OCI-LY1 (cell line): Measurements from ENCODE around the gene BMP2K.
"Not testable (repeated sequence)": the region's sequence is repeated elsewhere in the genome, so short reads cannot be mapped to it uniquely, and the experiment has no call there.

ENCODE experiments used
- H2AFZ ChIP-seq: fragments of 200-600 bp; sonication (generic), shearing (Covaris generic); 2 replicates; pipeline ENCODE4 v1.6.0; 2014; ENCODE audit warnings: antibody characterized with exemption, mild to moderate bottlenecking, low read length
- H3F3A ChIP-seq: fragments of 200-600 bp; sonication (generic), shearing (Covaris generic); 2 replicates; pipeline ENCODE4 v1.6.0; 2014; ENCODE audit warnings: mild to moderate bottlenecking, antibody characterized with exemption, low read length, moderate library complexity; ENCODE audit not compliant: insufficient read depth
- H3K27ac ChIP-seq: fragments of 200-600 bp; sonication (generic); 2 replicates; pipeline ENCODE4 v1.5.1; 2014; ENCODE audit warnings: low read length, mixed run types, mild to moderate bottlenecking, low read depth; ENCODE audit not compliant: poor library complexity, severe bottlenecking
- H3K27me3 ChIP-seq: fragments of 200-600 bp; sonication (generic); 2 replicates; pipeline ENCODE4 v1.6.0; 2014; ENCODE audit warnings: antibody characterized with exemption, mild to moderate bottlenecking, low read length, moderate library complexity; ENCODE audit not compliant: insufficient read depth
- H3K36me3 ChIP-seq: fragments of 200-600 bp; sonication (generic); 2 replicates; pipeline ENCODE4 v1.6.1; 2014; ENCODE audit warnings: mild to moderate bottlenecking, antibody characterized with exemption, low read length, moderate library complexity, mixed read lengths; ENCODE audit not compliant: insufficient read depth
- H3K4me1 ChIP-seq: fragments of 200-600 bp; sonication (generic); 2 replicates; pipeline ENCODE4 v1.5.1; 2014; ENCODE audit warnings: mild to moderate bottlenecking, low read length, moderate library complexity; ENCODE audit not compliant: insufficient read depth, severe bottlenecking
- H3K4me2 ChIP-seq: fragments of 200-600 bp; sonication (generic), shearing (Covaris generic); 2 replicates; pipeline ENCODE4 v1.6.1; 2014; ENCODE audit warnings: low read length
- H3K4me3 ChIP-seq: fragments of 200-600 bp; sonication (generic); 2 replicates; pipeline ENCODE4 v1.5.1; 2014; ENCODE audit warnings: low read length, low read depth, mild to moderate bottlenecking, mixed read lengths; ENCODE audit not compliant: poor library complexity, severe bottlenecking
- H3K79me2 ChIP-seq: fragments of 200-600 bp; shearing (Covaris generic); 2 replicates; pipeline ENCODE4 v1.6.1; 2016; ENCODE audit warnings: mixed run types, low read length, mixed read lengths; ENCODE audit not compliant: insufficient read depth
- H3K9ac ChIP-seq: fragments of 200-600 bp; sonication (generic), shearing (Covaris generic); 2 replicates; pipeline ENCODE4 v1.6.1; 2014; ENCODE audit warnings: mild to moderate bottlenecking, low read length, mixed read lengths
- H3K9me2 ChIP-seq: fragments of 200-600 bp; sonication (generic), shearing (Covaris generic); 2 replicates; pipeline ENCODE4 v1.6.1; 2014; ENCODE audit warnings: low read depth, mild to moderate bottlenecking, low read length, mixed read lengths
- H3K9me3 ChIP-seq: fragments of 200-600 bp; shearing (Covaris generic); 2 replicates; pipeline ENCODE4 v1.6.1; 2014; ENCODE audit warnings: low read length, mixed read lengths
- H4K20me1 ChIP-seq: fragments of 200-600 bp; sonication (generic), shearing (Covaris generic); 2 replicates; pipeline ENCODE4 v1.6.0; 2016; ENCODE audit warnings: mild to moderate bottlenecking, low read length; ENCODE audit not compliant: insufficient read depth
- EZH2 ChIP-seq: fragments of 200-600 bp; sonication (generic), shearing (Covaris generic); IDR thresholded peaks from 2 replicates; pipeline ENCODE4 v1.8.0; 2017; ENCODE audit warnings: borderline replicate concordance, mixed run types, mild to moderate bottlenecking, antibody characterized with exemption, low read length, moderate library complexity, mixed read lengths
- TF ChIP-seq, protein P1 (sequence below): fragments of 200-600 bp; sonication (generic), shearing (Covaris generic); IDR thresholded peaks from 2 replicates; pipeline ENCODE4 v1.5.1; 2017; ENCODE audit warnings: mild to moderate bottlenecking, antibody characterized with exemption, low read length, moderate library complexity, mixed read lengths

BMP2K gene

DNA sequence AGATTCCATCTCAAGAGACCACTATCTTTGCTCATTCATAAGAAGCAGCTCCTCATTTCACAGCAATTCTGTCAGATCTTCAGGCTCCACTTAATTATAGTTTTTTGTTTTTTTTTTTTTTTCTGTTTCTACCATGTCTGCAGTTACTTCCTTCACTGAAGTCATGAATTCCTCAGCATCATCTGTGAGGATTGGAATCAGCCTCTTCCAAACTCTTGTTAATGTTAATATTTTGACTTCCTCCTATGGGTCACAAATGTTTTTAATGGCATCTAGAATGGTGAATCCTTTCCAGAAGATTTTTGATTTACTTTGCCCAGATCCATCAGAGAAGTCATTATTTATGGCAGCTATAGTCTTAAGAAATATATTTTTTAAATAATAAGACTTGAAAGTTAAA lies 53.1 kb downstream of the BMP2K start:
- no peak overlapping the region for H3K4me2 ChIP-seq
- no peak overlapping the region for H3K4me3 ChIP-seq
- H3K9me2 ChIP-seq, result no peaks in the 10 kb centered on the region
- no peak overlapping the region for H3K27ac ChIP-seq
- H3F3A ChIP-seq, result no peaks in the 10 kb centered on the region
- H3K9ac ChIP-seq, result no peak overlapping the region
- H3K36me3 ChIP-seq, result peaks cover 77% of the 10 kb centered on the region
- H3K9me3 ChIP-seq, result no peaks in the 10 kb centered on the region
- H3K79me2 ChIP-seq, result no peaks in the 10 kb centered on the region; the same call in 1 of the 2 replicates
- no peaks in the 10 kb centered on the region for H4K20me1 ChIP-seq
- no peaks in the 10 kb centered on the region for H3K4me1 ChIP-seq
- no peaks in the 10 kb centered on the region for H3K27me3 ChIP-seq
- no peak for TF ChIP-seq EZH2
- TF ChIP-seq, protein P1, sequence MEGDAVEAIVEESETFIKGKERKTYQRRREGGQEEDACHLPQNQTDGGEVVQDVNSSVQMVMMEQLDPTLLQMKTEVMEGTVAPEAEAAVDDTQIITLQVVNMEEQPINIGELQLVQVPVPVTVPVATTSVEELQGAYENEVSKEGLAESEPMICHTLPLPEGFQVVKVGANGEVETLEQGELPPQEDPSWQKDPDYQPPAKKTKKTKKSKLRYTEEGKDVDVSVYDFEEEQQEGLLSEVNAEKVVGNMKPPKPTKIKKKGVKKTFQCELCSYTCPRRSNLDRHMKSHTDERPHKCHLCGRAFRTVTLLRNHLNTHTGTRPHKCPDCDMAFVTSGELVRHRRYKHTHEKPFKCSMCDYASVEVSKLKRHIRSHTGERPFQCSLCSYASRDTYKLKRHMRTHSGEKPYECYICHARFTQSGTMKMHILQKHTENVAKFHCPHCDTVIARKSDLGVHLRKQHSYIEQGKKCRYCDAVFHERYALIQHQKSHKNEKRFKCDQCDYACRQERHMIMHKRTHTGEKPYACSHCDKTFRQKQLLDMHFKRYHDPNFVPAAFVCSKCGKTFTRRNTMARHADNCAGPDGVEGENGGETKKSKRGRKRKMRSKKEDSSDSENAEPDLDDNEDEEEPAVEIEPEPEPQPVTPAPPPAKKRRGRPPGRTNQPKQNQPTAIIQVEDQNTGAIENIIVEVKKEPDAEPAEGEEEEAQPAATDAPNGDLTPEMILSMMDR, result no peak
- H2AFZ ChIP-seq, result no peak overlapping the region

DNA sequence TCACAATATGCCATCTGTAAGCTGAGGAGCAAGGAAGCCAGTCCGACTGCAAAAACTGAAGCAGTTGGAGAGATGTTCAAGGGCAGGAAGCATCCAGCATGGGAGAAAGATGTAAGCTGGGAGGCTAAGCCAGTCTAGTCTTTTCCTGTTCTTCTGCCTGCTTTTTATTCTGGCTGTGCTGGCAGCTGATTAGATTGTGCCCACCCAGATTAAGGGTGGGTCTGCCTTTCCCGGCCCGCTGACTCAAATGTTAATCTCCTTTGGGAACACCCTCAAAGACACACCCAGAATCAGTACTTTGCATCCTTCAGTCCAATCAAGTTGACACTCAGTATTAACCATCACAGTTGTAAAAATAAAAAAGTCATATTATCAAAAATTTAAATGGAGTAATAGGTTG lies 63.5 kb downstream of the BMP2K start:
- not testable (repeated sequence) for H4K20me1 ChIP-seq

DNA sequence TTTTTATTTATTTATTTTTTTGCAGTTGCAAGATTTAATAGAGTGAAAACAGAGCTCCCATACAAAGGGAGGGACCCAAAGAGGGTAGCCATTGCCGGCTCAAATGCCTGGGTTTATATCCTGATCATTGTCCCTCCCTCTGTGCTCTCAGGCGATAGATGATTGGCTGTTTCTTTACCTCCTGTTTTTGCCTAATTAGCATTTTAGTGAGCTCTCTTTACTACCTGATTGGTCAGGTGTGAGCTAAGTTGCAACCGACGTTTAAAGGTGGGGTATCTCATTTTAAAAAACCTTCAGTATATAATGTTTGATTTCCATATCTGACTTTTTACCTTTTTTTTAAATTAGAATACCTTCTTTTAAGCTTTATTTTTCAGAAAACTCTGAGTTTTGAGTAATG lies 64.1 kb downstream of the BMP2K start:
- not testable (repeated sequence) for H3K27me3 ChIP-seq, H3K9me3 ChIP-seq, H3K79me2 ChIP-seq

More for the DNA sequence above, 63.5 kb downstream of the BMP2K start:
- H3K4me3 ChIP-seq, H3K9me3 ChIP-seq, H3K9me2 ChIP-seq, H3K4me2 ChIP-seq, H3K9ac ChIP-seq, H2AFZ ChIP-seq, H3K79me2 ChIP-seq, H3K4me1 ChIP-seq, H3F3A ChIP-seq, H3K27me3 ChIP-seq, H3K27ac ChIP-seq: not testable (repeated sequence)
- peaks cover 55% of the 10 kb centered on the region for H3K36me3 ChIP-seq

DNA sequence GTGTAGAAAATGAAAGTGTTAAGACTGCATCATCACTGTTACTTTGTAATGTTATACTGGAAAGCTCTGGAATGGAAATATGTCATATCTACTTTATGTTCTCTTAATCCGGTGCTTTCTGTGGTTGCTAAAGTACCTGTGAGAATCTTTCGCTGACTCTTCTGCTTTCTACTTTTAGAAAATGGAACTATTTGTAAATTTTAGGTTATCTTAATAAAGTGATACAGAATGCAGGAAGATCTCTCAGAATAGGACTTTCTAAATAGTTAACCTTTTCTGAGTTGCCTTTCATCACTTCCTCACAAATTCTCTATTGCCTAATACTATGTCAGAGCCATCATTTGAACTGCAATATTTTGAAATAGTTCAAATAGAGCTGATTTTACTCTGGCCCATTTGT lies 69.3 kb downstream of the BMP2K start:
- Histone ChIP-seq H4K20me1 (no peaks in the 10 kb centered on the region), H2AFZ (no peak overlapping the region), H3F3A (no peaks in the 10 kb centered on the region), H3K36me3 (peaks cover 18% of the 10 kb centered on the region), H3K27ac (no peak overlapping the region), H3K9ac (no peak overlapping the region), H3K9me2 (no peaks in the 10 kb centered on the region), H3K27me3 (no peaks in the 10 kb centered on the region), H3K4me3 (no peak overlapping the region), H3K79me2 (no peaks in the 10 kb centered on the region), H3K4me2 (no peak overlapping the region), H3K9me3 (no peaks in the 10 kb centered on the region), H3K4me1 (no peaks in the 10 kb centered on the region)
- TF ChIP-seq, protein P1, result no peak
- TF ChIP-seq EZH2, result no peak

More for the DNA sequence above, 64.1 kb downstream of the BMP2K start:
- not testable (repeated sequence) for H3K27ac ChIP-seq, H3K9me2 ChIP-seq, H3K9ac ChIP-seq, H3K4me2 ChIP-seq, H4K20me1 ChIP-seq, H2AFZ ChIP-seq, H3K4me3 ChIP-seq, H3F3A ChIP-seq, H3K4me1 ChIP-seq
- H3K36me3 ChIP-seq, result peaks cover 51% of the 10 kb centered on the region
